WTC11 (cell line): ENCODE results near the gene PICK1. TPM values are rescaled to one million over a fixed set of nuclear protein-coding genes. Genes with fewer than 3 reads are reported as not detected.
"Not testable (repeated sequence)": the region's sequence is repeated elsewhere in the genome, so short reads cannot be mapped to it uniquely, and the experiment has no call there.

Source experiments
- ATAC-seq: fragments of 200-7000 bp; cut with Tn5 transposase; 2 replicates; pipeline ENCODE4 v1.10.0; 2021; ENCODE audit warnings: mild to moderate bottlenecking, moderate library complexity
- CTCF ChIA-PET: fragments of 300-600 bp; sonication (Branson Sonifier 250); formaldehyde crosslinking; loops from one replicate; lab custom pipeline; 2021; ENCODE audit warnings: antibody characterized with exemption; lab: Charles Lee
- POLR2A ChIA-PET: fragments of 350-600 bp; sonication (Branson Sonifier 250); formaldehyde crosslinking; loops from one replicate; lab custom pipeline; 2021; ENCODE audit warnings: antibody characterized with exemption; lab: Charles Lee
- DNase-seq: peaks from one replicate; pipeline ENCODE4 v3.0.0; 2021; ENCODE audit warnings: low spot score
- H3K27ac Mint-ChIP-seq: 2 replicates; pipeline ENCODE4 v1.8.0; 2021; ENCODE audit warnings: mixed read lengths
- H3K27me3 Mint-ChIP-seq: 2 replicates; pipeline ENCODE4 v1.8.0; 2021; ENCODE audit warnings: low read depth, mild to moderate bottlenecking, moderate library complexity, mixed read lengths
- H3K36me3 Mint-ChIP-seq: 2 replicates; pipeline ENCODE4 v1.8.0; 2021; ENCODE audit warnings: mixed read lengths
- H3K4me1 Mint-ChIP-seq: 2 replicates; pipeline ENCODE4 v1.8.0; 2022; ENCODE audit warnings: mixed read lengths
- H3K4me3 Mint-ChIP-seq: 2 replicates; pipeline ENCODE4 v1.8.0; 2021; ENCODE audit warnings: mild to moderate bottlenecking, moderate library complexity, mixed read lengths
- H3K9me3 Mint-ChIP-seq: 2 replicates; pipeline ENCODE4 v1.8.0; 2021; ENCODE audit warnings: mixed read lengths
- ATF1 ChIP-seq: sonication (generic); formaldehyde crosslinking; IDR thresholded peaks from 2 replicates; pipeline ENCODE4 v1.8.1; 2023; ENCODE audit warnings: mild to moderate bottlenecking, moderate library complexity, missing genetic modification reagents
- ATF3 ChIP-seq: sonication (generic); formaldehyde crosslinking; conservative IDR thresholded peaks from 2 replicates; pipeline ENCODE4 v1.8.1; 2022; ENCODE audit warnings: mild to moderate bottlenecking, missing genetic modification reagents
- ATF6 ChIP-seq: sonication (generic); formaldehyde crosslinking; IDR thresholded peaks from 2 replicates; pipeline ENCODE4 v1.8.1; 2023; ENCODE audit warnings: mild to moderate bottlenecking, missing genetic modification reagents
- E2F5 ChIP-seq: sonication (generic); formaldehyde crosslinking; IDR thresholded peaks from 2 replicates; pipeline ENCODE4 v1.8.1; 2022; ENCODE audit warnings: mild to moderate bottlenecking, moderate library complexity, missing genetic modification reagents
- ESRRA ChIP-seq: sonication (generic); formaldehyde crosslinking; IDR thresholded peaks from 2 replicates; pipeline ENCODE4 v1.8.1; 2022; ENCODE audit warnings: mild to moderate bottlenecking, missing genetic modification reagents, borderline replicate concordance
- FOXK1 ChIP-seq: sonication (generic); formaldehyde crosslinking; IDR thresholded peaks from 2 replicates; pipeline ENCODE4 v1.8.0; 2022; ENCODE audit warnings: mild to moderate bottlenecking, moderate library complexity, missing genetic modification reagents
- GTF2I ChIP-seq: fragments of 250-450 bp; sonication (Bioruptor Pico); conservative IDR thresholded peaks from 2 replicates; pipeline ENCODE4 v1.4.0; 2021; ENCODE audit warnings: mild to moderate bottlenecking
- HMGA2 ChIP-seq: fragments of 250-450 bp; sonication (Bioruptor Pico); IDR thresholded peaks from 2 replicates; pipeline ENCODE4 v1.4.0; 2021; ENCODE audit warnings: mild to moderate bottlenecking, moderate library complexity
- NFATC4 ChIP-seq: fragments of 250-450 bp; sonication (Bioruptor Pico); IDR thresholded peaks from 2 replicates; pipeline ENCODE4 v1.9.0; 2021; ENCODE audit warnings: mild to moderate bottlenecking
- NR1H2 ChIP-seq: sonication (generic); formaldehyde crosslinking; IDR thresholded peaks from 2 replicates; pipeline ENCODE4 v1.9.0; 2021; ENCODE audit warnings: mild to moderate bottlenecking, moderate library complexity, missing genetic modification reagents
- PREB ChIP-seq: sonication (generic); formaldehyde crosslinking; IDR thresholded peaks from 2 replicates; pipeline ENCODE4 v1.8.1; 2022; ENCODE audit warnings: mild to moderate bottlenecking, missing genetic modification reagents, moderate library complexity, borderline replicate concordance
- RORB ChIP-seq: fragments of 250-450 bp; sonication (Bioruptor Pico); IDR thresholded peaks from 2 replicates; pipeline ENCODE4 v1.9.0; 2021; ENCODE audit warnings: mild to moderate bottlenecking
- SMAD3 ChIP-seq: sonication (generic); formaldehyde crosslinking; IDR thresholded peaks from 2 replicates; pipeline ENCODE4 v1.8.0; 2022; ENCODE audit warnings: missing genetic modification reagents, mild to moderate bottlenecking, borderline replicate concordance
- STAT6 ChIP-seq: sonication (generic); formaldehyde crosslinking; conservative IDR thresholded peaks from 2 replicates; pipeline ENCODE4 v1.8.1; 2023; ENCODE audit warnings: mild to moderate bottlenecking, low read depth, missing genetic modification reagents, moderate library complexity
- TCF7 ChIP-seq: sonication (generic); formaldehyde crosslinking; IDR thresholded peaks from 2 replicates; pipeline ENCODE4 v1.8.0; 2022; ENCODE audit warnings: mild to moderate bottlenecking, low read depth, missing genetic modification reagents, moderate library complexity
- TP53 ChIP-seq: sonication (generic); formaldehyde crosslinking; IDR thresholded peaks from 2 replicates; pipeline ENCODE4 v1.8.1; 2023; ENCODE audit warnings: mild to moderate bottlenecking, missing genetic modification reagents
- ZBTB43 ChIP-seq: sonication (generic); formaldehyde crosslinking; IDR thresholded peaks from 2 replicates; pipeline ENCODE4 v1.8.1; 2023; ENCODE audit warnings: mild to moderate bottlenecking, missing genetic modification reagents
- ZNF121 ChIP-seq: sonication (generic); formaldehyde crosslinking; IDR thresholded peaks from 2 replicates; pipeline ENCODE4 v1.8.0; 2023; ENCODE audit warnings: missing genetic modification reagents
- ZNF425 ChIP-seq: fragments of 250-450 bp; sonication (Bioruptor Pico); conservative IDR thresholded peaks from 2 replicates; pipeline ENCODE4 v1.9.0; 2021; ENCODE audit warnings: mild to moderate bottlenecking
- total RNA-seq: library from RNA; stranded (reverse); gene quantifications from 3 replicates; pipeline ENCODE4 v1.2.3, GENCODE V29; 2021

PICK1 gene
- total RNA-seq, 1 experiment from 2014 or later = 33.4 TPM

GRCh38 chr22:38036392-38037062, 20.7 kb upstream of the PICK1 start:
- H3K4me1 Mint-ChIP-seq = peaks cover 22% of the 10 kb centered on the region
- H3K27ac Mint-ChIP-seq = no peak overlapping the region; the same call in 1 of the 2 replicates
- ChIA-PET POLR2A (no interaction called here), CTCF (no interaction called here)
- TF ChIP-seq HMGA2 (CRISPR knock-in tag) (no peak), ZBTB43 (CRISPR knock-in tag) (no peak), TP53 (CRISPR knock-in tag) (no peak), ATF1 (no peak), NFATC4 (CRISPR knock-in tag) (no peak), ATF3 (no peak), TCF7 (no peak), SMAD3 (CRISPR knock-in tag) (no peak), FOXK1 (CRISPR knock-in tag) (no peak), GTF2I (CRISPR knock-in tag) (no peak), ZNF425 (CRISPR knock-in tag) (no peak)
- no peak overlapping the region for H3K4me3 Mint-ChIP-seq
- no peak for ATAC-seq
- no peaks in the 10 kb centered on the region for H3K36me3 Mint-ChIP-seq
- H3K27me3 Mint-ChIP-seq = no peaks in the 10 kb centered on the region; the same call in none of the 2 replicates
- no peak for DNase-seq
- no peaks in the 10 kb centered on the region for H3K9me3 Mint-ChIP-seq

- not testable (repeated sequence) for ATAC-seq, H3K36me3 Mint-ChIP-seq, DNase-seq, H3K27me3 Mint-ChIP-seq, H3K9me3 Mint-ChIP-seq, H3K27ac Mint-ChIP-seq, H3K4me3 Mint-ChIP-seq
- H3K4me1 Mint-ChIP-seq = peaks cover 22% of the 10 kb centered on the region
- peak; percentile 55; the same call in 1 of the 2 replicates for TF ChIP-seq ZNF121 (CRISPR knock-in tag)
- ChIA-PET CTCF (interaction anchor here (0.7 to 1.0 kb wide), 2 partner anchors 15 to 21 kb away, joined by 4 to 7 read pairs; no protein-coding TSS in a partner anchor), POLR2A (interaction anchor here (0.6 to 0.7 kb wide), 2 partner anchors 14 to 682 kb away, joined by 3 to 6 read pairs; no protein-coding TSS in a partner anchor)
These were observed 19.6 kb upstream of the PICK1 start for GRCh38 chr22:38037367-38038150.

GRCh38 chr22:38038426-38038825, 18.8 kb upstream of the PICK1 start:
- ATAC-seq = no peak
- H3K27me3 Mint-ChIP-seq = no peaks in the 10 kb centered on the region; the same call in 1 of the 2 replicates
- no peak overlapping the region for H3K4me3 Mint-ChIP-seq
- DNase-seq = no peak
- ChIA-PET CTCF (interaction anchor here (1.0 kb wide), 1 partner anchor 14 kb away, joined by 7 read pairs; no protein-coding TSS in a partner anchor), POLR2A (no interaction called here)
- peaks cover 20% of the 10 kb centered on the region for H3K4me1 Mint-ChIP-seq
- no peak overlapping the region for H3K27ac Mint-ChIP-seq
- H3K9me3 Mint-ChIP-seq = no peaks in the 10 kb centered on the region
- no peaks in the 10 kb centered on the region for H3K36me3 Mint-ChIP-seq
- TF ChIP-seq ATF6 (CRISPR knock-in tag) (no peak), PREB (CRISPR knock-in tag) (no peak), STAT6 (no peak), TP53 (CRISPR knock-in tag) (no peak), RORB (CRISPR knock-in tag) (no peak), NR1H2 (no peak), ESRRA (CRISPR knock-in tag) (no peak), E2F5 (no peak)
